Endothelial cell of umbilical vein (primary cell): ENCODE data around the gene MEP1B. TPM values are rescaled to one million over a fixed set of nuclear protein-coding genes. Genes with fewer than 3 reads are reported as not detected.

Source experiments
- BruUV-seq: library from RNA; stranded (reverse); fragments of 400-500 nt; replicated peaks from 2 replicates; lab custom pipeline; 2021; lab: Mats Ljungman, UMichigan
- CTCF ChIA-PET: fragments of 300-600, 350-600 bp; sonication (Branson Sonifier 250); formaldehyde crosslinking; loops from one replicate; lab custom pipeline; 2021; ENCODE audit warnings: antibody characterized with exemption, inconsistent platforms; lab: Charles Lee
- POLR2A ChIA-PET: fragments of 300-600, 350-600 bp; sonication (Branson Sonifier 250); formaldehyde crosslinking; loops from one replicate; lab custom pipeline; 2021; ENCODE audit warnings: antibody characterized with exemption, inconsistent platforms; lab: Charles Lee
- DNase-seq: peaks from one replicate; pipeline ENCODE4 v3.0.0-alpha.2; 2011; ENCODE audit warnings: low read depth, low spot score
- FAIRE-seq: peaks from 2 replicates; lab custom pipeline; 2011; peaks lifted over from hg19 to GRCh38; lab: Jason Lieb, UNC
- H2AFZ ChIP-seq: 2 replicates; pipeline ENCODE4 v1.6.0; 2012; ENCODE audit warnings: low read depth, low read length, control low read depth, inconsistent platforms
- H3K27ac ChIP-seq: 2 replicates; pipeline ENCODE4 v1.5.1; 2011; ENCODE audit warnings: low read depth, mild to moderate bottlenecking, control low read depth, low read length, moderate library complexity; ENCODE audit not compliant: insufficient read depth
- H3K27me3 ChIP-seq, 2 experiments: 2 replicates each; pipeline versions ENCODE4 v1.6.0 to v1.6.1; 2011; ENCODE audit warnings: low read length in 2 of 2, mixed read lengths in 1 of 2; ENCODE audit not compliant: control insufficient read depth in 2 of 2, insufficient read depth in 2 of 2
- H3K36me3 ChIP-seq, 2 experiments: 2 replicates in 1 of 2; 3 replicates in 1 of 2; pipeline ENCODE4 v1.5.1; 2011; ENCODE audit warnings: low read length in 2 of 2, mild to moderate bottlenecking in 1 of 2, moderate library complexity in 1 of 2; ENCODE audit not compliant: control insufficient read depth in 2 of 2, insufficient read depth in 2 of 2; ENCODE audit errors: extremely low read depth in 1 of 2
- H3K4me1 ChIP-seq: 3 replicates; pipeline ENCODE4 v1.5.1; 2011; ENCODE audit warnings: mild to moderate bottlenecking, low read length; ENCODE audit not compliant: control insufficient read depth, insufficient read depth; ENCODE audit errors: extremely low read depth
- H3K4me2 ChIP-seq: 2 replicates; pipeline ENCODE4 v1.6.1; 2011; ENCODE audit warnings: low read length, control low read depth, mixed read lengths; ENCODE audit not compliant: insufficient read depth
- H3K4me3 ChIP-seq, 3 experiments: fragments of 200-600 bp in 1 of 3; sonication (generic), shearing (Covaris generic) in 1 of 3; replicated peaks in 1 of 3; 2 replicates each; pipeline ENCODE4 v1.5.1; 2011 to 2016; ENCODE audit warnings: control low read depth in 3 of 3, low read length in 3 of 3, mild to moderate bottlenecking in 2 of 3, inconsistent platforms in 1 of 3, low read depth in 1 of 3, moderate library complexity in 1 of 3; ENCODE audit not compliant: insufficient read depth in 1 of 3
- H3K79me2 ChIP-seq: 2 replicates; pipeline ENCODE4 v1.6.0; 2012; ENCODE audit warnings: low read length, inconsistent platforms; ENCODE audit not compliant: control insufficient read depth, insufficient read depth
- H3K9ac ChIP-seq: replicated peaks from 2 replicates; pipeline ENCODE3; 2011; ENCODE audit warnings: low read length, control low read depth; ENCODE audit not compliant: insufficient read depth; ENCODE audit errors: extremely low read depth
- H3K9me1 ChIP-seq: replicated peaks from 3 replicates; pipeline ENCODE4 v1.6.0; 2011; ENCODE audit warnings: mild to moderate bottlenecking, low read length; ENCODE audit not compliant: control insufficient read depth, insufficient read depth; ENCODE audit errors: extremely low read depth
- H3K9me3 ChIP-seq: replicated peaks from 2 replicates; pipeline ENCODE4 v1.5.1; 2012; ENCODE audit warnings: low read length, inconsistent platforms; ENCODE audit not compliant: control insufficient read depth, insufficient read depth
- H4K20me1 ChIP-seq: replicated peaks from 2 replicates; pipeline ENCODE3; 2011; ENCODE audit warnings: mild to moderate bottlenecking, low read length; ENCODE audit not compliant: control insufficient read depth, insufficient read depth; ENCODE audit errors: extremely low read depth
- EZH2 ChIP-seq: IDR thresholded peaks from 2 replicates; pipeline ENCODE4 v1.6.1; 2012; ENCODE audit warnings: borderline replicate concordance, low read depth, mild to moderate bottlenecking, moderate library complexity, low read length, inconsistent platforms; ENCODE audit not compliant: severe bottlenecking
- FOS ChIP-seq: IDR thresholded peaks from 2 replicates; pipeline ENCODE4 v1.6.1; 2011; ENCODE audit warnings: mild to moderate bottlenecking, low read length, moderate library complexity, borderline replicate concordance; ENCODE audit not compliant: insufficient read depth
- GATA2 ChIP-seq: IDR thresholded peaks from 2 replicates; pipeline ENCODE4 v1.7.0; 2011; ENCODE audit warnings: low read depth, mild to moderate bottlenecking, moderate library complexity, mixed read lengths, low read length; ENCODE audit not compliant: insufficient read length, insufficient read depth
- JUN ChIP-seq: IDR thresholded peaks from 2 replicates; pipeline ENCODE4 v1.6.1; 2011; ENCODE audit warnings: borderline replicate concordance, low read depth; ENCODE audit not compliant: insufficient read length, insufficient read depth
- MYC ChIP-seq: IDR thresholded peaks from one replicate; pipeline ENCODE4 v1.6.1; 2011; ENCODE audit warnings: mild to moderate bottlenecking, low read depth, low read length
- POLR2A ChIP-seq: IDR thresholded peaks from 2 replicates; pipeline ENCODE4 v1.6.1; 2012; ENCODE audit warnings: low read depth, mild to moderate bottlenecking, control low read depth, low read length
- POLR2AphosphoS5 ChIP-seq: IDR thresholded peaks from 2 replicates; pipeline ENCODE4 v1.6.1; 2012; ENCODE audit warnings: low read depth, mild to moderate bottlenecking, control low read depth, low read length, moderate library complexity; ENCODE audit not compliant: insufficient read depth
- dilution Hi-C: fragments of 300-500 bp; cut with MboI; formaldehyde crosslinking; loops from one replicate; pipeline ENCODE4 v1.15.0; 2019; ENCODE audit warnings: low sequenced_read_pairs; ENCODE audit not compliant: extremely low pct_ligation_motif_present
- intact Hi-C: fragments of 100-400 bp; cut with micrococcal nuclease; formaldehyde crosslinking; loops from one replicate; pipeline ENCODE4 v1.10.0; 2022
- polyA plus RNA-seq, 4 experiments: library from polyadenylated mRNA; depleted of rRNA in 3 of 4; stranded (reverse) in 3 of 4; unstranded in 1 of 4; fragments of >200 nt; gene quantifications; 2 replicates each; pipeline versions ENCODE4 v1.2.1 to v1.2.3, GENCODE V29; 2011 to 2012; ENCODE audit warnings: missing spikeins in 1 of 4
- total RNA-seq: library from RNA; stranded (reverse); gene quantifications from 2 replicates; pipeline ENCODE4 v1.2.3, GENCODE V29; 2021
- TF ChIP-seq, protein P1 (sequence below), 2 donors: IDR thresholded peaks; 1 replicate in 1 of 2; 2 replicates in 1 of 2; pipeline ENCODE4 v1.5.1; 2011; ENCODE audit warnings: low read length in 2 of 2, mild to moderate bottlenecking in 2 of 2, moderate library complexity in 2 of 2, control low read depth in 1 of 2, inconsistent platforms in 1 of 2, low read depth in 1 of 2; ENCODE audit not compliant: insufficient read depth in 1 of 2; ENCODE audit errors: extremely low read depth in 1 of 2
- TF ChIP-seq, protein P2 (sequence below): IDR thresholded peaks from 2 replicates; pipeline ENCODE4 v1.6.1; 2011; ENCODE audit not compliant: insufficient read depth, insufficient read length

MEP1B gene
- total and polyA plus RNA-seq, 2 donors (not counting 3 experiments of a cell fraction or from before 2014, with no cell fraction given) = not detected

DNA sequence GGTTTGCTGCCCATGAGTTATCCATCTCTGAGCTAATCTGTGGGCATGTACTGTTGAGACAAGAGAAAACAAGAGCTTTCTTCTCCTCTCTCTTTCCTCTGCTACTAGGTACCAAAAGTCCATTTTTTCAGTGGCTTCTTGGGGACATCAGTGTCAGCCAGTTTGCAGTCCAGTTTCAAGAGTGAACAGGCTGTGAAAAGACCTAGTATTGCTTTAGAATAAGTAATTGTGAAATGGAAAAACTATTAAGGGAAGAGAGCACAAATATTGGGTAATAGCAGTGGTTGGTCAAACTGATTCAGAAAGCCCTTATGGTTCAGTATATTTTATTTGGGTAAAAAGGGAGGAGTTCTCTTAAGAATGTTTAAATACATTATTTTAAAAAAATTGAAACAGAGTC, 33.0 kb upstream of the MEP1B start:
- H3K27me3 ChIP-seq = peaks cover 4 to 8% of the 10 kb centered on the region in 2 experiments
- H3K9me1 ChIP-seq = no peaks in the 10 kb centered on the region
- no peak overlapping the region for H3K4me2 ChIP-seq
- no peak for FAIRE-seq
- TF ChIP-seq, protein P1, sequence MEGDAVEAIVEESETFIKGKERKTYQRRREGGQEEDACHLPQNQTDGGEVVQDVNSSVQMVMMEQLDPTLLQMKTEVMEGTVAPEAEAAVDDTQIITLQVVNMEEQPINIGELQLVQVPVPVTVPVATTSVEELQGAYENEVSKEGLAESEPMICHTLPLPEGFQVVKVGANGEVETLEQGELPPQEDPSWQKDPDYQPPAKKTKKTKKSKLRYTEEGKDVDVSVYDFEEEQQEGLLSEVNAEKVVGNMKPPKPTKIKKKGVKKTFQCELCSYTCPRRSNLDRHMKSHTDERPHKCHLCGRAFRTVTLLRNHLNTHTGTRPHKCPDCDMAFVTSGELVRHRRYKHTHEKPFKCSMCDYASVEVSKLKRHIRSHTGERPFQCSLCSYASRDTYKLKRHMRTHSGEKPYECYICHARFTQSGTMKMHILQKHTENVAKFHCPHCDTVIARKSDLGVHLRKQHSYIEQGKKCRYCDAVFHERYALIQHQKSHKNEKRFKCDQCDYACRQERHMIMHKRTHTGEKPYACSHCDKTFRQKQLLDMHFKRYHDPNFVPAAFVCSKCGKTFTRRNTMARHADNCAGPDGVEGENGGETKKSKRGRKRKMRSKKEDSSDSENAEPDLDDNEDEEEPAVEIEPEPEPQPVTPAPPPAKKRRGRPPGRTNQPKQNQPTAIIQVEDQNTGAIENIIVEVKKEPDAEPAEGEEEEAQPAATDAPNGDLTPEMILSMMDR (IDR thresholded peaks at IDR 0.05; ENCODE audit: extremely low read depth in 1 of 2, insufficient read depth in 1 of 2, low read depth in 1 of 2, low read length in 2 of 2) = no peak
- TF ChIP-seq GATA2 (no peak), EZH2 (no peak), POLR2AphosphoS5 (no peak), JUN (no peak), MYC (no peak), FOS (no peak), POLR2A (no peak)
- TF ChIP-seq, protein P2, sequence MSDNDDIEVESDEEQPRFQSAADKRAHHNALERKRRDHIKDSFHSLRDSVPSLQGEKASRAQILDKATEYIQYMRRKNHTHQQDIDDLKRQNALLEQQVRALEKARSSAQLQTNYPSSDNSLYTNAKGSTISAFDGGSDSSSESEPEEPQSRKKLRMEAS = no peak
- H3K9ac ChIP-seq = no peak overlapping the region
- no peaks in the 10 kb centered on the region for H3K4me1 ChIP-seq
- no peak overlapping the region for H3K4me3 ChIP-seq
- dilution Hi-C loops = no loop called here
- no peak overlapping the region for H3K27ac ChIP-seq
- POLR2A ChIA-PET = no interaction called here
- CTCF ChIA-PET = interaction anchor here (1.2 to 8.9 kb wide), 5 partner anchors 115 to 394 kb away, joined by 3 to 304 read pairs (median 25); partner anchors contain the start of gene GAREM1
- DNase-seq = no peak
- H2AFZ ChIP-seq = no peak overlapping the region
- intact Hi-C loops = no loop called here
- no TSS peak for BruUV-seq
- no peaks in the 10 kb centered on the region for H3K79me2 ChIP-seq
- no peaks in the 10 kb centered on the region for H3K36me3 ChIP-seq
- H3K9me3 ChIP-seq = no peaks in the 10 kb centered on the region
- H4K20me1 ChIP-seq = no peaks in the 10 kb centered on the region
